NB4 (cell line): ENCODE results near the gene ACVR2B.

Source experiments
- POLR2A ChIP-seq: IDR thresholded peaks from 2 replicates; pipeline ENCODE4 v1.6.1; 2011; ENCODE audit warnings: mild to moderate bottlenecking; ENCODE audit not compliant: insufficient read length; ENCODE audit errors: extremely low read depth
- TF ChIP-seq, protein P1 (sequence below): IDR thresholded peaks from one replicate; pipeline ENCODE4 v1.5.1; 2012; ENCODE audit warnings: low read depth, low read length
- TF ChIP-seq, protein P2 (sequence below): IDR thresholded peaks from 2 replicates; pipeline ENCODE4 v1.6.1; 2011; ENCODE audit warnings: low read depth, low read length

DNA sequence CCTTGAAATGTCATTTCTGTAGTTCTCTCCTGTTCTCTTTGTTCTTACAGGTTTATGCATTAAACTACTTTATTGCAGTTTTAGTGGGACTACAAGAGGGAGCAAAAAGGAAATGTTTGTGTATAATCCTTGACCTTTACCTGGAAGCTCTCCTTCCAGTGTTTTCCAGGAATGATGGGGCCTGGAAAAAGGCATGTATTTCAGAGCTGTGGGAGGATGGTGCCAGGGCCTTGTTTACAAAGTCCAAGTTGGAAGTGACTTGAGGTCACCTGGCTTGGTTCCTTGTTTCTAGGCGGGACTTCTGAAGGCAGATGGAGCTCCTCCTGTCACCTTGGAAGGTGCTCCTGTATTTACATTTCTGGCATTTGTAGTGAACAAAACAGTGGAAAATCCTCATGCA lies 15.1 kb downstream of the ACVR2B start:
- TF ChIP-seq, protein P1, sequence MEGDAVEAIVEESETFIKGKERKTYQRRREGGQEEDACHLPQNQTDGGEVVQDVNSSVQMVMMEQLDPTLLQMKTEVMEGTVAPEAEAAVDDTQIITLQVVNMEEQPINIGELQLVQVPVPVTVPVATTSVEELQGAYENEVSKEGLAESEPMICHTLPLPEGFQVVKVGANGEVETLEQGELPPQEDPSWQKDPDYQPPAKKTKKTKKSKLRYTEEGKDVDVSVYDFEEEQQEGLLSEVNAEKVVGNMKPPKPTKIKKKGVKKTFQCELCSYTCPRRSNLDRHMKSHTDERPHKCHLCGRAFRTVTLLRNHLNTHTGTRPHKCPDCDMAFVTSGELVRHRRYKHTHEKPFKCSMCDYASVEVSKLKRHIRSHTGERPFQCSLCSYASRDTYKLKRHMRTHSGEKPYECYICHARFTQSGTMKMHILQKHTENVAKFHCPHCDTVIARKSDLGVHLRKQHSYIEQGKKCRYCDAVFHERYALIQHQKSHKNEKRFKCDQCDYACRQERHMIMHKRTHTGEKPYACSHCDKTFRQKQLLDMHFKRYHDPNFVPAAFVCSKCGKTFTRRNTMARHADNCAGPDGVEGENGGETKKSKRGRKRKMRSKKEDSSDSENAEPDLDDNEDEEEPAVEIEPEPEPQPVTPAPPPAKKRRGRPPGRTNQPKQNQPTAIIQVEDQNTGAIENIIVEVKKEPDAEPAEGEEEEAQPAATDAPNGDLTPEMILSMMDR, result no peak
- TF ChIP-seq POLR2A, result no peak
- TF ChIP-seq, protein P2, sequence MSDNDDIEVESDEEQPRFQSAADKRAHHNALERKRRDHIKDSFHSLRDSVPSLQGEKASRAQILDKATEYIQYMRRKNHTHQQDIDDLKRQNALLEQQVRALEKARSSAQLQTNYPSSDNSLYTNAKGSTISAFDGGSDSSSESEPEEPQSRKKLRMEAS, result no peak
